ENCODE data around the gene GDPD4. TPM values are rescaled to one million over a fixed set of nuclear protein-coding genes. Genes with fewer than 3 reads are reported as not detected.

The GDPD4 gene
- total and polyA plus RNA-seq, 4 donors: 0.08 to 1.1 TPM; not detected in 2

DNA sequence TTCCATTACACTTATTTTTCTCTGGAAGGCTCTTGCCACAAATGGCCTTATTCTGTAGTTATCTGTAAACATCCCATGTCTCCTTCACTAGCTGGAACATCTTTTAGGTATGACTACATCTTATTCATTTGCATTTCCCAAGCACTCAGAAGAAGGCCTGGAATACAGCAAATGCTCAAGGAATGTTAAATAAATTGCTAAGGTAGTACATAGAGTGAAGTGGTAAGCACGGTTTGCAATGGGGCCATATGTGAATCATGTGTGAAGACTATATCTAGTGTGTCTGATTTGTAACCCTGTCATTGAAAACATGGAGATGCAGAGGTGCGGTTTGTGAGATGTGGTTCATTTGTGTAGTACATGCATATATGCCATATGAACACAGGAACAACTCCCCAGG is 33.5 kb downstream of the GDPD4 start:
- H3K36me3 ChIP-seq (ENCODE audit: control insufficient read depth in 4 of 4, insufficient read depth in 3 of 4, low read depth in 1 of 4, low read length in 3 of 4): no peaks in the 10 kb centered on the region
- no peak overlapping the region for H3K9ac ChIP-seq (ENCODE audit: low read depth in 1 of 2, low read length in 2 of 2)
- no peaks in the 10 kb centered on the region for H3K27me3 ChIP-seq (ENCODE audit: control insufficient read depth in 4 of 4, insufficient read depth in 4 of 4, low read length in 3 of 4)
- no peaks in the 10 kb centered on the region for H3K4me1 ChIP-seq (ENCODE audit: control insufficient read depth in 4 of 4, insufficient read depth in 4 of 4, low read length in 3 of 4)
- DNase-seq (ENCODE audit: low spot score): no peak
- H3K27ac ChIP-seq (ENCODE audit: low read depth in 1 of 2, low read length in 2 of 2): no peak overlapping the region
- 94% methylated on average over 2 of the region's 2 CpGs for WGBS
- H3K4me3 ChIP-seq (ENCODE audit: low read depth in 1 of 3, low read length in 3 of 3): no peak overlapping the region
- TF ChIP-seq, protein P1, sequence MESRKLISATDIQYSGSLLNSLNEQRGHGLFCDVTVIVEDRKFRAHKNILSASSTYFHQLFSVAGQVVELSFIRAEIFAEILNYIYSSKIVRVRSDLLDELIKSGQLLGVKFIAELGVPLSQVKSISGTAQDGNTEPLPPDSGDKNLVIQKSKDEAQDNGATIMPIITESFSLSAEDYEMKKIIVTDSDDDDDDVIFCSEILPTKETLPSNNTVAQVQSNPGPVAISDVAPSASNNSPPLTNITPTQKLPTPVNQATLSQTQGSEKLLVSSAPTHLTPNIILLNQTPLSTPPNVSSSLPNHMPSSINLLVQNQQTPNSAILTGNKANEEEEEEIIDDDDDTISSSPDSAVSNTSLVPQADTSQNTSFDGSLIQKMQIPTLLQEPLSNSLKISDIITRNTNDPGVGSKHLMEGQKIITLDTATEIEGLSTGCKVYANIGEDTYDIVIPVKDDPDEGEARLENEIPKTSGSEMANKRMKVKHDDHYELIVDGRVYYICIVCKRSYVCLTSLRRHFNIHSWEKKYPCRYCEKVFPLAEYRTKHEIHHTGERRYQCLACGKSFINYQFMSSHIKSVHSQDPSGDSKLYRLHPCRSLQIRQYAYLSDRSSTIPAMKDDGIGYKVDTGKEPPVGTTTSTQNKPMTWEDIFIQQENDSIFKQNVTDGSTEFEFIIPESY (IDR thresholded peaks at IDR 0.05): no peak
- TF ChIP-seq GABPA (IDR thresholded peaks at IDR 0.05 in 1 of 2, conservative IDR thresholded peaks at IDR 0.05 in 1 of 2): no peak
- TF ChIP-seq NR2F2 (IDR thresholded peaks at IDR 0.05): no peak
- TF ChIP-seq TAF1 (conservative IDR thresholded peaks at IDR 0.05): no peak
- TF ChIP-seq RAD21 (IDR thresholded peaks at IDR 0.05): no peak
- no peak for TF ChIP-seq YY1 (IDR thresholded peaks at IDR 0.05)
- TF ChIP-seq JUND (IDR thresholded peaks at IDR 0.05): no peak
- TF ChIP-seq, protein P2, sequence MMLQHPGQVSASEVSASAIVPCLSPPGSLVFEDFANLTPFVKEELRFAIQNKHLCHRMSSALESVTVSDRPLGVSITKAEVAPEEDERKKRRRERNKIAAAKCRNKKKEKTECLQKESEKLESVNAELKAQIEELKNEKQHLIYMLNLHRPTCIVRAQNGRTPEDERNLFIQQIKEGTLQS (IDR thresholded peaks at IDR 0.05): no peak
- no peak for TF ChIP-seq FOXA1 (IDR thresholded peaks at IDR 0.05)
- TF ChIP-seq, protein P3, sequence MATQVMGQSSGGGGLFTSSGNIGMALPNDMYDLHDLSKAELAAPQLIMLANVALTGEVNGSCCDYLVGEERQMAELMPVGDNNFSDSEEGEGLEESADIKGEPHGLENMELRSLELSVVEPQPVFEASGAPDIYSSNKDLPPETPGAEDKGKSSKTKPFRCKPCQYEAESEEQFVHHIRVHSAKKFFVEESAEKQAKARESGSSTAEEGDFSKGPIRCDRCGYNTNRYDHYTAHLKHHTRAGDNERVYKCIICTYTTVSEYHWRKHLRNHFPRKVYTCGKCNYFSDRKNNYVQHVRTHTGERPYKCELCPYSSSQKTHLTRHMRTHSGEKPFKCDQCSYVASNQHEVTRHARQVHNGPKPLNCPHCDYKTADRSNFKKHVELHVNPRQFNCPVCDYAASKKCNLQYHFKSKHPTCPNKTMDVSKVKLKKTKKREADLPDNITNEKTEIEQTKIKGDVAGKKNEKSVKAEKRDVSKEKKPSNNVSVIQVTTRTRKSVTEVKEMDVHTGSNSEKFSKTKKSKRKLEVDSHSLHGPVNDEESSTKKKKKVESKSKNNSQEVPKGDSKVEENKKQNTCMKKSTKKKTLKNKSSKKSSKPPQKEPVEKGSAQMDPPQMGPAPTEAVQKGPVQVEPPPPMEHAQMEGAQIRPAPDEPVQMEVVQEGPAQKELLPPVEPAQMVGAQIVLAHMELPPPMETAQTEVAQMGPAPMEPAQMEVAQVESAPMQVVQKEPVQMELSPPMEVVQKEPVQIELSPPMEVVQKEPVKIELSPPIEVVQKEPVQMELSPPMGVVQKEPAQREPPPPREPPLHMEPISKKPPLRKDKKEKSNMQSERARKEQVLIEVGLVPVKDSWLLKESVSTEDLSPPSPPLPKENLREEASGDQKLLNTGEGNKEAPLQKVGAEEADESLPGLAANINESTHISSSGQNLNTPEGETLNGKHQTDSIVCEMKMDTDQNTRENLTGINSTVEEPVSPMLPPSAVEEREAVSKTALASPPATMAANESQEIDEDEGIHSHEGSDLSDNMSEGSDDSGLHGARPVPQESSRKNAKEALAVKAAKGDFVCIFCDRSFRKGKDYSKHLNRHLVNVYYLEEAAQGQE (IDR thresholded peaks at IDR 0.05): no peak
- TF ChIP-seq, protein P4, sequence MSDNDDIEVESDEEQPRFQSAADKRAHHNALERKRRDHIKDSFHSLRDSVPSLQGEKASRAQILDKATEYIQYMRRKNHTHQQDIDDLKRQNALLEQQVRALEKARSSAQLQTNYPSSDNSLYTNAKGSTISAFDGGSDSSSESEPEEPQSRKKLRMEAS (IDR thresholded peaks at IDR 0.05): no peak
- H3K9me3 ChIP-seq (ENCODE audit: control insufficient read depth in 4 of 4, low read length in 3 of 4): peaks cover 0 to 3% (median 0%) of the 10 kb centered on the region in 4 donors

DNA sequence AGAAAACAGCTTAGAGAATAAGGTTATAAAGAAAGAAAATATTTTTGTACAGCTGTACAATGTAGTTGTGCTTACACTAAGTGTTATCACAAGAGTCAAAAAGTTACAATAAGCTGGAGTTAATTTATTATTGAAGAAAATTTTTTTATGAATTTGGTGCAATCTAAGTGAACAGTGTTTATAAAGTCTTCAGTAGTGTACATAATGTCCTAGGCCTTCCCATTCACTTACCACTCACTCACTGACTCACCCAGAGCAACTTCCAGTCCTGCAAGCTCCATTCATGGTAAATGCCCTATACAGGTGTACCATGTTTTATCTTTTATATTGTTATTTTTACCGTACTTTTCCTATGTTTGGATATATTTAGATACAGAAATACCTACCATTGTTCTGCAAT is 34.7 kb downstream of the GDPD4 start:
- Histone ChIP-seq H3K9me3 (ENCODE audit: control insufficient read depth in 4 of 4, low read length in 3 of 4) (peaks cover 0 to 9% (median under 1%) of the 10 kb centered on the region in 4 donors), H3K36me3 (ENCODE audit: control insufficient read depth in 4 of 4, insufficient read depth in 3 of 4, low read depth in 1 of 4, low read length in 3 of 4) (no peaks in the 10 kb centered on the region), H3K4me1 (ENCODE audit: control insufficient read depth in 4 of 4, insufficient read depth in 4 of 4, low read length in 3 of 4) (no peaks in the 10 kb centered on the region), H3K4me3 (ENCODE audit: low read depth in 1 of 3, low read length in 3 of 3) (no peak overlapping the region), H3K27ac (ENCODE audit: low read depth in 1 of 2, low read length in 2 of 2) (no peak overlapping the region), H3K27me3 (ENCODE audit: control insufficient read depth in 4 of 4, insufficient read depth in 4 of 4, low read length in 3 of 4) (no peaks in the 10 kb centered on the region), H3K9ac (ENCODE audit: low read depth in 1 of 2, low read length in 2 of 2) (no peak overlapping the region)
- DNase-seq (ENCODE audit: low spot score): no peak
- 87% methylated on average over 1 of the region's 1 CpG for WGBS
- TF ChIP-seq FOXA2 (IDR thresholded peaks at IDR 0.05) (no peak), GABPA (IDR thresholded peaks at IDR 0.05 in 1 of 2, conservative IDR thresholded peaks at IDR 0.05 in 1 of 2) (no peak), EGR1 (IDR thresholded peaks at IDR 0.05; ENCODE audit: low read depth in 2 of 2) (no peak), SP1 (IDR thresholded peaks at IDR 0.05) (no peak), FOXA1 (IDR thresholded peaks at IDR 0.05) (no peak), JUND (IDR thresholded peaks at IDR 0.05) (no peak), RAD21 (IDR thresholded peaks at IDR 0.05) (no peak), RXRA (IDR thresholded peaks at IDR 0.05) (no peak), HNF4G (IDR thresholded peaks at IDR 0.05) (no peak), YY1 (IDR thresholded peaks at IDR 0.05) (no peak), TAF1 (conservative IDR thresholded peaks at IDR 0.05) (no peak)
- TF ChIP-seq, protein P1 (IDR thresholded peaks at IDR 0.05): no peak
- TF ChIP-seq, protein P5, sequence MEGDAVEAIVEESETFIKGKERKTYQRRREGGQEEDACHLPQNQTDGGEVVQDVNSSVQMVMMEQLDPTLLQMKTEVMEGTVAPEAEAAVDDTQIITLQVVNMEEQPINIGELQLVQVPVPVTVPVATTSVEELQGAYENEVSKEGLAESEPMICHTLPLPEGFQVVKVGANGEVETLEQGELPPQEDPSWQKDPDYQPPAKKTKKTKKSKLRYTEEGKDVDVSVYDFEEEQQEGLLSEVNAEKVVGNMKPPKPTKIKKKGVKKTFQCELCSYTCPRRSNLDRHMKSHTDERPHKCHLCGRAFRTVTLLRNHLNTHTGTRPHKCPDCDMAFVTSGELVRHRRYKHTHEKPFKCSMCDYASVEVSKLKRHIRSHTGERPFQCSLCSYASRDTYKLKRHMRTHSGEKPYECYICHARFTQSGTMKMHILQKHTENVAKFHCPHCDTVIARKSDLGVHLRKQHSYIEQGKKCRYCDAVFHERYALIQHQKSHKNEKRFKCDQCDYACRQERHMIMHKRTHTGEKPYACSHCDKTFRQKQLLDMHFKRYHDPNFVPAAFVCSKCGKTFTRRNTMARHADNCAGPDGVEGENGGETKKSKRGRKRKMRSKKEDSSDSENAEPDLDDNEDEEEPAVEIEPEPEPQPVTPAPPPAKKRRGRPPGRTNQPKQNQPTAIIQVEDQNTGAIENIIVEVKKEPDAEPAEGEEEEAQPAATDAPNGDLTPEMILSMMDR (IDR thresholded peaks at IDR 0.05; ENCODE audit: low read depth, low read length, missing input control): no peak
- TF ChIP-seq, protein P4 (IDR thresholded peaks at IDR 0.05): no peak
- TF ChIP-seq, protein P3 (IDR thresholded peaks at IDR 0.05): no peak
- TF ChIP-seq, protein P2 (IDR thresholded peaks at IDR 0.05): no peak

Measured in liver (tissue), 9 donors.